Astrocyte of the spinal cord (primary cell): Measurements from ENCODE around the gene RTN4.
A peak's percentile ranks its signal among the peaks of the same experiment; 100 is the strongest.
"Not testable (repeated sequence)": the region's sequence is repeated elsewhere in the genome, so short reads cannot be mapped to it uniquely, and the experiment has no call there.

Experiments
- DNase-seq: peaks from one replicate; pipeline ENCODE4 v3.0.0; 2011; ENCODE audit warnings: low read depth, low spot score
- H3K4me3 ChIP-seq: 2 replicates; pipeline ENCODE4 v1.5.1; 2011; ENCODE audit warnings: low read depth, mild to moderate bottlenecking, low read length, moderate library complexity
- in situ Hi-C: cut with HindIII; loops from 2 replicates; pipeline ENCODE4 v1.10.0; 2017; ENCODE audit warnings: low sequenced_read_pairs
- TF ChIP-seq, protein P1 (sequence below): IDR thresholded peaks from 2 replicates; pipeline ENCODE4 v1.5.1; 2012; ENCODE audit warnings: low read depth, mild to moderate bottlenecking, low read length, inconsistent platforms

RTN4 gene

DNA sequence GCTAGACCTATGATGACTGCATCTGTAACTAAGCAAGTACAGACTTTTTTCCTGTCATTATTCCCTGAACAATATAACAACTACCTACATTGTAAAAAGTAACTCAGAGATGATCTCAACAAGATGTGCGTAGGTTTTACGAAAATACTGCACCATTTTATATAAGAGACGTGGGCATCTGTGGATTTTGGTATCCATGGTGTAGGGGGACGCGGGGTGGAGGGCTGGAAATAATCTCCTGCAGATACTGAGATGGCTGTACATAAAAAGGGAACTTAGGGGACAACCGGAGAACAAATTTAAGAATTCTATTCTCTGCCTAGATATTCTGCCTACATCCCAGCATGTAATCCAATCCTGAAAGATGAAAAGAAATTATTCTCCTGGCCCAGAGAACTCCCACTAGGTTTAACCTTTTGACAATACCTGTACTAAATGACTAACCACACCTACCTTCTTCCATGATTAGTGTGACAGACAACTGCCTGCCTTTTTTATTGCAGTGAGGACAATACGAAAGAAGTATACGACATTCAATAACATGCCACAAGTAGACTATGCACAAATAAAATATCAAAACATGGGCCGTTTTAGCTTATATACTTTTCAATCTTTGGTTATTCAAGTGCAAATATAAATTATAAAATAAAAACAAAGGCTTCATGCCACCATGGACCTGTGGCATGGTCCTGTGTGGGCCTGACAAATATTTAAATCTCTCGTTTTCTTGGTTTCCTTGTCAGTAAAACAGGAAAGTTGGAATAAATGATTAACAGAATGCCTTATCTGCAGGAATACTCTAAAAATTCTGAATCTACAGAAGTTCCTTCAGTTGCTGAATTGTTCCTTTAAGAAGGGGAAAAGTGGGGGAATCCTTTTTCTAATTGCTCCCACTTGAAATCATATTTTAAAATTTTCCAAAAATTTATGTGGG lies 46.3 kb downstream of the RTN4 start:
- in situ Hi-C loops = no loop called here
- H3K4me3 ChIP-seq = no peak overlapping the region
- TF ChIP-seq, protein P1, sequence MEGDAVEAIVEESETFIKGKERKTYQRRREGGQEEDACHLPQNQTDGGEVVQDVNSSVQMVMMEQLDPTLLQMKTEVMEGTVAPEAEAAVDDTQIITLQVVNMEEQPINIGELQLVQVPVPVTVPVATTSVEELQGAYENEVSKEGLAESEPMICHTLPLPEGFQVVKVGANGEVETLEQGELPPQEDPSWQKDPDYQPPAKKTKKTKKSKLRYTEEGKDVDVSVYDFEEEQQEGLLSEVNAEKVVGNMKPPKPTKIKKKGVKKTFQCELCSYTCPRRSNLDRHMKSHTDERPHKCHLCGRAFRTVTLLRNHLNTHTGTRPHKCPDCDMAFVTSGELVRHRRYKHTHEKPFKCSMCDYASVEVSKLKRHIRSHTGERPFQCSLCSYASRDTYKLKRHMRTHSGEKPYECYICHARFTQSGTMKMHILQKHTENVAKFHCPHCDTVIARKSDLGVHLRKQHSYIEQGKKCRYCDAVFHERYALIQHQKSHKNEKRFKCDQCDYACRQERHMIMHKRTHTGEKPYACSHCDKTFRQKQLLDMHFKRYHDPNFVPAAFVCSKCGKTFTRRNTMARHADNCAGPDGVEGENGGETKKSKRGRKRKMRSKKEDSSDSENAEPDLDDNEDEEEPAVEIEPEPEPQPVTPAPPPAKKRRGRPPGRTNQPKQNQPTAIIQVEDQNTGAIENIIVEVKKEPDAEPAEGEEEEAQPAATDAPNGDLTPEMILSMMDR = no peak
- DNase-seq = no peak

DNA sequence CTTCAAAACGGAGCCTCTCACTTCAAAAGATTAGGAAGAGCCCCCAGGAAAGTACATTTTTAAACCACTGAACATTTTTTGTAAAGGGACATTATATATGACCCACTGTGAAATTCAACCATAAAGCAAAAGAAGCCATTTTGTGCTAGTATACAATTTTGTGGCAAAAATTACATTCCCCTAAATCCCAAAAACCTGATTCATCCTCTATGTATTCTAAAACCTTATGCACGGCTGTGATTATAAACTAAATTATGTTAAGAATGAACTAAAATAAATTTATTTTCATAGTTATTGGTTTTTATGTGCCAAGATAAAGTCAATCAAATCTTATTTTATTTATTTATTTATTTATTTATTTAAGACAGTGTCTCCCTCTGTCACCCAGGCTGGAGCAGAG lies 48.5 kb downstream of the RTN4 start:
- H3K4me3 ChIP-seq = no peak overlapping the region
- in situ Hi-C loops = no loop called here
- TF ChIP-seq, protein P1 = no peak
- DNase-seq = no peak

DNA sequence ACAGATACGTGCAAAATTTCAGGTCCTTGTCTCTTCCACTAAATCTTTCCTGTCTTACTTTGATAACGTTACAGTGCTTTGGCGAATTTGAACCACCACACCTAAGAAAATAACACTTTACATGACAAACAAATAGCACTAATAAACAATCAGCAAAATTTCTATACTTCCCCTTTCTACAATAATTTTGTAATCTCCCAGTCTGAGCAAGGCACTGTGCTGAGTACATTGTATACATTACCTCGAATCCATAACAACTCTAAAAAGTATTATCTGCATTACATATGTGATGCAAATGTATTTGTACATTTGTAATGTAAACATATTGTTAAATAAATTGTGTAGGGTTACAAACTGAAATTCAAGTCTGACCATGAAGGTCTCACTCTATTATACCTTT lies 49.9 kb downstream of the RTN4 start:
- TF ChIP-seq, protein P1 = no peak
- no peak overlapping the region for H3K4me3 ChIP-seq
- in situ Hi-C loops = no loop called here
- no peak for DNase-seq

DNA sequence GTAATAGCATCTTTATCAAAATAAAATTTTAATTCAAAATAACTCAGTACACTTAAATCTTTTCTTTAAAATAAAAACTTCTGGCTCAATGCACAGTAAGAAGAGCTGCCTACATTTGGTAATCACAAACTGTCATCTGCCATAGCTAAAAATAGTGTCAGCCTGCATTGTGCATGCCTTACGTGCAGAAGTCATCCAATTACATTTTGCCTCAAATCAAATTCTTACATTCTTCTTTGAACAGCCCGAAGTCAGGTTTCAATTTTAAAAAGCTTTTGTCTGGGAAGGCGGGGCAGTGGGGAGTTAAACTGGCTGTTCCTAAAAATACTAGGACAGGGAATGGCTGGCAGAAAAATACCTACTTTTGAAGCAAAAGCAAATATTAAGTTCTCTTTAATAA lies 51.1 kb downstream of the RTN4 start:
- TF ChIP-seq, protein P1 = no peak
- peak; percentile 54 for DNase-seq
- in situ Hi-C loops = no loop called here
- H3K4me3 ChIP-seq = no peak overlapping the region

DNA sequence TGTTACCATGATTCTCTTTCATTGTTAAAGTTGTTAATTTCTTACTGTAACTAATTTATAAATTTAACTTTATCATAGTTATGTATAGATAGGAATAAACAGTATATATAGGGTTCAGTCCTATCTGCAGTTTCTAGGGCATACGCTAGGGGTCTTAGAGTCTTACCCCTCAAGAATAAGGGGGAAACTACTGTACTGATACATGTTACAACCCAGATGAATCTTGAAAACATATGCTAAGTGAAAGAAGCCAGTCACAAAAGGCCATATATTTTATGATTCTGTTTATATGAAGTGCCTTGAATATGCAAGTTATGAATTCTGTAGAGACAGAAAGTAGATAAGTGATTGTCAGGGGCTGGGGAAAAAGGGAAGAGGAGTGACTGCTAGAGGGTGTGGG lies 52.4 kb downstream of the RTN4 start:
- no peak for DNase-seq
- no peak overlapping the region for H3K4me3 ChIP-seq
- in situ Hi-C loops = no loop called here
- TF ChIP-seq, protein P1 = peak; percentile 3

DNA sequence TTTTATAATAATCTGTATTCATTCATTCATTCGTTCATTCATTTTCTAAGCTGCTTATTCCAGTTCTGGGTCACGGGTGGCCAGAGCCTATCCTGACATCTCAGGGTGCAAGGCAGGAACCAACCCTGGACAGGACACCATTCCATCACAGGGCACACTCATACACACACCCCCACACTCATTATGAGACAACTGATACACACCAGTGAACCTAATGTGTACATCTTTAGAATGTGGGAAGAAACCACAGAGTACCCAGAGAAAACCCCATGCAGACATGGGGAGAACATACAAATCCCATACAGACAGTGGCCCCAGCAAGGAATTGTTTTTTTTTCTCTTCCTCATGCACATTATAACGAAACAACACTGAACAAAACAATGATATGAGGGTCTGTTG lies 54.7 kb downstream of the RTN4 start:
- in situ Hi-C loops = no loop called here
- TF ChIP-seq, protein P1 = no peak
- no peak for DNase-seq
- H3K4me3 ChIP-seq = no peak overlapping the region

DNA sequence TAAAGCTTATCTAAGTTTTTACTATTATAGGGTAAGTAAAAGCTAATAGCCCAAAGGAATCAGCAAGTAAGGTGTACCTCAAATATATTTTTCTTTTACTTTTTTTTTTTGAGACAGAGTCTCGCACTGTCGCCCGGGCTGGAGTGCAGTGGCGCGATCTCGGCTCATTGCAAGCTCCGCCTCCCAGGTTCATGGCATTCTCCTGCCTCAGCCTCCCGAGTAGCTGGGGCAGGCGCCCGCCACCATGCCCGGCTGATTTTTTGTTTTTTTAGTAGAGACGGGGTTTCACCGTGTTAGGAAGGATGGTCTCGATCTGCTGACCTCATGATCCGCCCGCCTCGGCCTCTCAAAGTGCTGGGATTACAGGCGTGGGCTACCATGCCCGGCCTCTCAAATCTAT lies 59.6 kb downstream of the RTN4 start:
- H3K4me3 ChIP-seq, in situ Hi-C loops, DNase-seq: not testable (repeated sequence)
